Astrocyte (in vitro differentiated cells and primary cell): Measurements from ENCODE around the gene PRKCA. TPM values are rescaled to one million over a fixed set of nuclear protein-coding genes. Genes with fewer than 3 reads are reported as not detected.

ENCODE experiments used
- DNase-seq: peaks from one replicate; pipeline ENCODE4 v3.0.0-alpha.2; 2010; ENCODE audit warnings: low read depth
- FAIRE-seq: peaks from 2 replicates; lab custom pipeline; 2011; peaks lifted over from hg19 to GRCh38; lab: Jason Lieb, UNC
- H2AFZ ChIP-seq: 2 replicates; pipeline ENCODE4 v1.6.0; 2012; ENCODE audit warnings: low read depth, low read length, inconsistent platforms
- H3K27ac ChIP-seq: 2 replicates; pipeline ENCODE4 v1.5.1; 2011; ENCODE audit warnings: low read depth, low read length, inconsistent platforms
- H3K27me3 ChIP-seq: 2 replicates; pipeline ENCODE4 v1.6.0; 2011; ENCODE audit warnings: low read length, inconsistent platforms; ENCODE audit not compliant: insufficient read depth
- H3K36me3 ChIP-seq: 2 replicates; pipeline ENCODE4 v1.5.1; 2011; ENCODE audit warnings: low read length, inconsistent platforms; ENCODE audit not compliant: insufficient read depth
- H3K4me1 ChIP-seq: 2 replicates; pipeline ENCODE4 v1.5.1; 2011; ENCODE audit warnings: low read length, inconsistent platforms; ENCODE audit not compliant: insufficient read depth
- H3K4me2 ChIP-seq: 2 replicates; pipeline ENCODE4 v1.6.0; 2012; ENCODE audit warnings: low read length, inconsistent platforms
- H3K4me3 ChIP-seq: 2 replicates; pipeline ENCODE4 v1.5.1; 2011; ENCODE audit warnings: low read depth, mild to moderate bottlenecking, low read length, inconsistent platforms; ENCODE audit not compliant: insufficient read depth
- H3K79me2 ChIP-seq: 2 replicates; pipeline ENCODE4 v1.6.0; 2012; ENCODE audit warnings: mild to moderate bottlenecking, low read length, inconsistent platforms; ENCODE audit not compliant: insufficient read depth
- H3K9ac ChIP-seq: 2 replicates; pipeline ENCODE4 v1.6.0; 2012; ENCODE audit warnings: mild to moderate bottlenecking, low read length, inconsistent platforms
- H3K9me3 ChIP-seq: 2 replicates; pipeline ENCODE4 v1.5.1; 2012; ENCODE audit warnings: low read depth, mild to moderate bottlenecking, low read length, inconsistent platforms; ENCODE audit not compliant: insufficient read depth
- H4K20me1 ChIP-seq: 2 replicates; pipeline ENCODE4 v1.6.0; 2012; ENCODE audit warnings: low read length, inconsistent platforms; ENCODE audit not compliant: insufficient read depth
- H3K27ac Mint-ChIP-seq: one replicate; pipeline ENCODE4 v1.8.0; 2021; ENCODE audit warnings: mild to moderate bottlenecking, mixed read lengths; ENCODE audit not compliant: unreplicated experiment
- H3K27me3 Mint-ChIP-seq: one replicate; pipeline ENCODE4 v1.8.0; 2021; ENCODE audit warnings: low read depth, mixed read lengths; ENCODE audit not compliant: unreplicated experiment
- H3K36me3 Mint-ChIP-seq: one replicate; pipeline ENCODE4 v1.8.0; 2021; ENCODE audit warnings: low read depth, mixed read lengths; ENCODE audit not compliant: unreplicated experiment
- H3K4me1 Mint-ChIP-seq: one replicate; pipeline ENCODE4 v1.8.0; 2021; ENCODE audit warnings: low read depth, mixed read lengths; ENCODE audit not compliant: unreplicated experiment
- H3K4me3 Mint-ChIP-seq: one replicate; pipeline ENCODE4 v1.8.0; 2021; ENCODE audit warnings: mild to moderate bottlenecking, moderate library complexity, mixed read lengths; ENCODE audit not compliant: unreplicated experiment
- H3K9me3 Mint-ChIP-seq: one replicate; pipeline ENCODE4 v1.8.0; 2021; ENCODE audit warnings: mild to moderate bottlenecking, mixed read lengths; ENCODE audit not compliant: unreplicated experiment
- EZH2 ChIP-seq: IDR thresholded peaks from 2 replicates; pipeline ENCODE4 v1.6.1; 2012; ENCODE audit warnings: mild to moderate bottlenecking, low read length, inconsistent platforms; ENCODE audit not compliant: insufficient read depth
- total RNA-seq: library from RNA; stranded (reverse); gene quantifications from 2 replicates; pipeline ENCODE4 v1.2.1, GENCODE V29; 2021
- TF ChIP-seq, protein P1 (sequence below): IDR thresholded peaks from 2 replicates; pipeline ENCODE4 v1.5.1; 2011; ENCODE audit warnings: low read depth, mild to moderate bottlenecking, inconsistent platforms, low read length, moderate library complexity; ENCODE audit not compliant: insufficient read depth

PRKCA gene
- total RNA-seq, 1 donor from 2014 or later, result 49.9 TPM

DNA sequence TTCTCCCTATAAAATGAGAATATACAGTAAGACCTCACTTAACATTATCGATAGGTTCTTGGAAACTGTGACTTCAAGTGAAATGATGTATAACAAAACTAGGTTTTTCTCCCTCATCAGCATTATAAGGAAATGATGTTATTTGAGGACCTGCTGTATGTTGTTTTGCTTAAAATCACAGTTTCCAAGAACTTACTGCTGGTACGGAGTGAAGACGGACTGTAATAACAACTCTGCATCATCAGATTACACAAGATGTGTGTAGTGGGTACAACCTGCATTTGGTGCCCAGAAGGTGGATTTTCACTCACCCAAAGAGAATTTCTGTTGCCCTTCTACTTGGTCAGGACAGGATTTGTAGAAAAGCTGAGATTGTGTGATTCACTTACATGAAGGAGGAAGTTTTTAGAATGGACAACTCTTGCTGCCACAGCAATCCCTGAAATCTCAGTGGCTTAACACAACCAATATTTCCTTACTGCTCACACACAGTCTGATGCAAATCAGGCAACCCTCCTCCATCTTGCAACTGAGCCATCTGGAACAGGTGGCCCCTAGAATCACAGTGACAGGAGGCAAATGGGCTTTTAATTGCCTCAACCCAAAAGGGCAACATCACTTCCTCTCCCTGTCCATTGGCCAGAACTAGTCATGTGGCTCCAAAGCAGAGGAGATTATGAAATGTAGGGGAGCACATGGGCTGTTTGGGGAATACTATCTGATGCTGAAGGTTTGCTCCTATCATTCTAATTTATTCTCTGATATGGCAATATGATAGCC is 464.9 kb downstream of the PRKCA start:
- H3K36me3 Mint-ChIP-seq, result peaks cover 8% of the 10 kb centered on the region
- DNase-seq, result no peak
- no peaks in the 10 kb centered on the region for H3K9me3 Mint-ChIP-seq
- no peaks in the 10 kb centered on the region for H3K27me3 ChIP-seq
- no peaks in the 10 kb centered on the region for H3K27me3 Mint-ChIP-seq
- no peak overlapping the region for H3K27ac ChIP-seq
- FAIRE-seq, result no peak
- no peak for TF ChIP-seq EZH2
- TF ChIP-seq, protein P1, sequence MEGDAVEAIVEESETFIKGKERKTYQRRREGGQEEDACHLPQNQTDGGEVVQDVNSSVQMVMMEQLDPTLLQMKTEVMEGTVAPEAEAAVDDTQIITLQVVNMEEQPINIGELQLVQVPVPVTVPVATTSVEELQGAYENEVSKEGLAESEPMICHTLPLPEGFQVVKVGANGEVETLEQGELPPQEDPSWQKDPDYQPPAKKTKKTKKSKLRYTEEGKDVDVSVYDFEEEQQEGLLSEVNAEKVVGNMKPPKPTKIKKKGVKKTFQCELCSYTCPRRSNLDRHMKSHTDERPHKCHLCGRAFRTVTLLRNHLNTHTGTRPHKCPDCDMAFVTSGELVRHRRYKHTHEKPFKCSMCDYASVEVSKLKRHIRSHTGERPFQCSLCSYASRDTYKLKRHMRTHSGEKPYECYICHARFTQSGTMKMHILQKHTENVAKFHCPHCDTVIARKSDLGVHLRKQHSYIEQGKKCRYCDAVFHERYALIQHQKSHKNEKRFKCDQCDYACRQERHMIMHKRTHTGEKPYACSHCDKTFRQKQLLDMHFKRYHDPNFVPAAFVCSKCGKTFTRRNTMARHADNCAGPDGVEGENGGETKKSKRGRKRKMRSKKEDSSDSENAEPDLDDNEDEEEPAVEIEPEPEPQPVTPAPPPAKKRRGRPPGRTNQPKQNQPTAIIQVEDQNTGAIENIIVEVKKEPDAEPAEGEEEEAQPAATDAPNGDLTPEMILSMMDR, result no peak
- peaks cover 2% of the 10 kb centered on the region for H4K20me1 ChIP-seq
- H3K27ac Mint-ChIP-seq, result no peak overlapping the region
- no peak overlapping the region for H3K4me2 ChIP-seq
- H3K9me3 ChIP-seq, result no peaks in the 10 kb centered on the region
- H3K79me2 ChIP-seq, result no peaks in the 10 kb centered on the region
- no peak overlapping the region for H3K9ac ChIP-seq
- no peak overlapping the region for H3K4me3 Mint-ChIP-seq
- H2AFZ ChIP-seq, result no peak overlapping the region
- no peaks in the 10 kb centered on the region for H3K36me3 ChIP-seq
- H3K4me1 ChIP-seq, result no peaks in the 10 kb centered on the region
- H3K4me1 Mint-ChIP-seq, result no peaks in the 10 kb centered on the region
- no peak overlapping the region for H3K4me3 ChIP-seq

DNA sequence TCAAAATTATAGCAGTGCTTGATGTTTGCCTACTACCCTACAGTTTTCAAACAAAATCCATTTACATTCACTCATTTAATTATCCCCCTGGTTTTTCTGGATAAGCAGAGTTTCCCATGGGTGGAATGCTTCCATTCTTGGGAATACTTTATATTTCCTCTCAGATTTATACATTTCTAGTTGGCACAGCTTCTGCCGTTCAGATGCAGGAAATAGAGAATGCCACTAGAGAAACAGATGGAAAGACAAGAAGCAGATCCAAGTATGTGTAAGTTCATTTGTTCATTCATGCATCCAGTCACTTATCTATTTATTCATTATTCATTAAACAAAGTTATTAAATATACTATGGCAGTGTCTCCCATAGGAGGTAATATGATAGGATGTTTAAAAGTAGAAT is 467.5 kb downstream of the PRKCA start:
- no peak for DNase-seq
- no peaks in the 10 kb centered on the region for H3K9me3 Mint-ChIP-seq

More for the DNA sequence above, 467.5 kb downstream of the PRKCA start:
- Mint-ChIP-seq H3K27ac (no peak overlapping the region), H3K36me3 (peaks cover 8% of the 10 kb centered on the region), H3K4me3 (no peak overlapping the region), H3K27me3 (no peaks in the 10 kb centered on the region), H3K4me1 (no peaks in the 10 kb centered on the region)
- H3K36me3 ChIP-seq, result no peaks in the 10 kb centered on the region
- H4K20me1 ChIP-seq, result no peaks in the 10 kb centered on the region
- H3K27ac ChIP-seq, result no peak overlapping the region
- H3K27me3 ChIP-seq, result no peaks in the 10 kb centered on the region
- H3K79me2 ChIP-seq, result no peaks in the 10 kb centered on the region
- no peaks in the 10 kb centered on the region for H3K9me3 ChIP-seq
- H2AFZ ChIP-seq, result no peak overlapping the region
- H3K4me1 ChIP-seq, result no peaks in the 10 kb centered on the region
- no peak overlapping the region for H3K9ac ChIP-seq
- no peak for FAIRE-seq
- H3K4me3 ChIP-seq, result no peak overlapping the region
- TF ChIP-seq EZH2, result no peak
- TF ChIP-seq, protein P1, result no peak
- H3K4me2 ChIP-seq, result no peak overlapping the region
